ENCODE data around the gene MCTP2.

MCTP2 gene

DNA sequence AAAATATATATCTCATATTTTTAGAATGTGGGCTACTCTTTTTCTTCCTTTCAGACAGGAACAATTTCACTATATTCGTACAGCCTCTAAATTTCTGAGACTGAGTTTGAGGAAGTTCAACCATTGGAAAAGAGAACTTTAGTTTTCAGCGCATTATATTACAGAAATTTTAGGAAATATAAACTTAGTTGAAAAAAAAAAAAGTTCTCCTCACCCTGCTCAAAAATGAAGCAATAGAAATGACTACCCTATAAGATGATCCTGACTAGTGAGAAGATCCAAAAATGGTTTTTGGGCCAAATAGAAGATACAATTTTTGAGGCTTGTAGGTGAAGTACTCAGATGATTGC, 139.6 kb downstream of the MCTP2 start:
- H2BK120ac ChIP-seq (ENCODE audit: low read depth, low read length), result no peak overlapping the region

DNA sequence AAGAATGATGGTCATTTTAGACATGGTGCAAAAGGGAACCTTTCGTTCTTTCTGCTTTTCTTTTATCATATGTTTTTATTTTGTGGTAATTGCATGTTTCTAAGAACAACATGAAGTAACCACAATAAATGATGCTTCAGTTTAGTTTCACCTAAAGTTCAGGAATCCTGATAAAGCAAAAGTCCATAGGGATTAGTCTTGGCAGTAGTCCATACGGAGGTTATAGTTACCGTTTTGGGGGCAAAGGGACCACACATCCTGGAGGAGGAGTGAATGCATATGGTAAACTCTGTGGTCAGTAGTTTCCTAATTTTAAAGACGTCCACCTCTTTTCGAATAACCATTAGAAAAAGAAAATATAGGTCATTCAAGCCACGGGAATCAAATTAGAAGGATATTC, 141.5 kb downstream of the MCTP2 start:
- H2BK120ac ChIP-seq (ENCODE audit: low read depth, low read length), result no peak overlapping the region
- no CpG with 5 or more reads among the region's 6 CpGs for WGBS, 2 donors (ENCODE audit: extremely low coverage in 2 of 2, insufficient read length in 2 of 2, insufficient replicate concordance in 1 of 2)

More for the DNA sequence above, 139.6 kb downstream of the MCTP2 start:
- Histone ChIP-seq H3K36me3 (replicated peaks in 1 of 2; ENCODE audit: control insufficient read depth in 2 of 2, insufficient read depth in 2 of 2, low read length in 2 of 2) (no peaks in the 10 kb centered on the region), H2BK15ac (ENCODE audit: low read length) (no peak overlapping the region), H4K91ac (ENCODE audit: low read depth, low read length, poor library complexity) (no peak overlapping the region), H3K23ac (ENCODE audit: low read depth, low read length, poor library complexity) (no peak overlapping the region), H3K9ac (ENCODE audit: low read depth, low read length, poor library complexity) (no peak overlapping the region), H3K14ac (ENCODE audit: low read length) (no peak overlapping the region), H3K4ac (ENCODE audit: low read length) (no peak overlapping the region), H2BK5ac (ENCODE audit: low read length) (no peak overlapping the region), H3K9me3 (replicated peaks in 1 of 2; ENCODE audit: control insufficient read depth in 2 of 2, insufficient read depth in 1 of 2, low read depth in 1 of 2, low read length in 2 of 2) (no peaks in the 10 kb centered on the region), H4K8ac (ENCODE audit: low read depth, low read length) (no peak overlapping the region), H3K4me2 (ENCODE audit: insufficient read depth, low read length, poor library complexity, severe bottlenecking) (no peak overlapping the region), H3K79me1 (ENCODE audit: low read depth, low read length) (no peaks in the 10 kb centered on the region), H3K27ac (replicated peaks; ENCODE audit: low read length) (no peak overlapping the region), H2AFZ (ENCODE audit: low read length) (no peak overlapping the region), H3K4me3 (ENCODE audit: low read length in 2 of 2) (no peak overlapping the region), H2BK12ac (ENCODE audit: low read length) (no peak overlapping the region), H3K18ac (ENCODE audit: low read length) (no peak overlapping the region), H3K4me1 (ENCODE audit: control insufficient read depth in 2 of 2, insufficient read depth in 1 of 2, low read depth in 1 of 2, low read length in 2 of 2) (no peaks in the 10 kb centered on the region), H3K27me3 (ENCODE audit: control insufficient read depth in 3 of 3, insufficient read depth in 3 of 3, low read depth in 1 of 3, low read length in 3 of 3) (no peaks in the 10 kb centered on the region), H2AK5ac (ENCODE audit: low read depth, low read length) (no peak overlapping the region)
- DNase-seq (ENCODE audit: low spot score), result no peak
- WGBS, 2 donors (ENCODE audit: extremely low coverage in 2 of 2, insufficient read length in 2 of 2, insufficient replicate concordance in 1 of 2), result no CpG with 5 or more reads among the region's 2 CpGs

DNA sequence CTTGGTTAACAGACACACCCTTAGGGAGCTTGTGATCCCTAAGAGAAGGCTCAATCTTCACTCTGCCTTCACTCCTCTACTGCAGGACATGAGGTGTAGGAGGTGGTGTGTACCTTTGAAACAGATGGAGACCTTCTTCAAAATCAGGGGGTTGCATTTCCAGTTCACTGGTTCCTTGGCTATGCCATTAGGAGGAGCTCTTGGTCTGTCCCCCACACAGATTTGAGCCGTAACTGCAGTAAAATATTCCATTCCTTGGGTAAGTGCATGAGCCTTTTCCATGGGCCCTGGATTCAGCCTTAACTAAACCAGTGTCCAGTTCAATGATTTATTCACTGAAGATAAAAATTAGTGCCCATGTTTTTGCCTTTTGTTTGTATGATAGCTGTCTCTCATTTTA, 144.6 kb downstream of the MCTP2 start:
- no peak overlapping the region for H3K4me2 ChIP-seq (ENCODE audit: insufficient read depth, low read length, poor library complexity, severe bottlenecking)
- no peak overlapping the region for H2BK12ac ChIP-seq (ENCODE audit: low read length)
- no peak overlapping the region for H3K4ac ChIP-seq (ENCODE audit: low read length)
- H3K27me3 ChIP-seq (ENCODE audit: control insufficient read depth in 3 of 3, insufficient read depth in 3 of 3, low read depth in 1 of 3, low read length in 3 of 3), result peaks cover 0 to 3% (median 0%) of the 10 kb centered on the region in 3 experiments
- no peak overlapping the region for H2BK5ac ChIP-seq (ENCODE audit: low read length)
- no peak overlapping the region for H2AFZ ChIP-seq (ENCODE audit: low read length)
- no peaks in the 10 kb centered on the region for H3K79me1 ChIP-seq (ENCODE audit: low read depth, low read length)
- no peaks in the 10 kb centered on the region for H3K9me3 ChIP-seq (replicated peaks in 1 of 2; ENCODE audit: control insufficient read depth in 2 of 2, insufficient read depth in 1 of 2, low read depth in 1 of 2, low read length in 2 of 2)
- WGBS, 2 donors (ENCODE audit: extremely low coverage in 2 of 2, insufficient read length in 2 of 2, insufficient replicate concordance in 1 of 2), result no CpG with 5 or more reads among the region's 1 CpG
- H3K4me1 ChIP-seq (ENCODE audit: control insufficient read depth in 2 of 2, insufficient read depth in 1 of 2, low read depth in 1 of 2, low read length in 2 of 2), result no peaks in the 10 kb centered on the region
- H3K4me3 ChIP-seq (ENCODE audit: low read length in 2 of 2), result no peak overlapping the region
- H3K14ac ChIP-seq (ENCODE audit: low read length), result no peak overlapping the region
- no peak overlapping the region for H2BK120ac ChIP-seq (ENCODE audit: low read depth, low read length)
- H2AK5ac ChIP-seq (ENCODE audit: low read depth, low read length), result no peak overlapping the region
- DNase-seq (ENCODE audit: low spot score), result no peak
- no peak overlapping the region for H4K8ac ChIP-seq (ENCODE audit: low read depth, low read length)
- H2BK15ac ChIP-seq (ENCODE audit: low read length), result no peak overlapping the region
- no peaks in the 10 kb centered on the region for H3K36me3 ChIP-seq (replicated peaks in 1 of 2; ENCODE audit: control insufficient read depth in 2 of 2, insufficient read depth in 2 of 2, low read length in 2 of 2)
- no peak overlapping the region for H3K18ac ChIP-seq (ENCODE audit: low read length)
- no peak overlapping the region for H3K23ac ChIP-seq (ENCODE audit: low read depth, low read length, poor library complexity)
- H3K9ac ChIP-seq (ENCODE audit: low read depth, low read length, poor library complexity), result no peak overlapping the region
- no peak overlapping the region for H4K91ac ChIP-seq (ENCODE audit: low read depth, low read length, poor library complexity)
- no peak overlapping the region for H3K27ac ChIP-seq (replicated peaks; ENCODE audit: low read length)

More for the DNA sequence above, 141.5 kb downstream of the MCTP2 start:
- Histone ChIP-seq H3K23ac (ENCODE audit: low read depth, low read length, poor library complexity) (no peak overlapping the region), H2AFZ (ENCODE audit: low read length) (no peak overlapping the region), H2AK5ac (ENCODE audit: low read depth, low read length) (no peak overlapping the region), H3K27me3 (ENCODE audit: control insufficient read depth in 3 of 3, insufficient read depth in 3 of 3, low read depth in 1 of 3, low read length in 3 of 3) (peaks cover 0 to 3% (median 0%) of the 10 kb centered on the region in 3 experiments), H2BK5ac (ENCODE audit: low read length) (no peak overlapping the region), H3K4me3 (ENCODE audit: low read length in 2 of 2) (no peak overlapping the region), H2BK12ac (ENCODE audit: low read length) (no peak overlapping the region), H4K91ac (ENCODE audit: low read depth, low read length, poor library complexity) (no peak overlapping the region), H2BK15ac (ENCODE audit: low read length) (no peak overlapping the region), H4K8ac (ENCODE audit: low read depth, low read length) (no peak overlapping the region), H3K4me1 (ENCODE audit: control insufficient read depth in 2 of 2, insufficient read depth in 1 of 2, low read depth in 1 of 2, low read length in 2 of 2) (no peaks in the 10 kb centered on the region), H3K18ac (ENCODE audit: low read length) (no peak overlapping the region), H3K27ac (replicated peaks; ENCODE audit: low read length) (no peak overlapping the region), H3K9me3 (replicated peaks in 1 of 2; ENCODE audit: control insufficient read depth in 2 of 2, insufficient read depth in 1 of 2, low read depth in 1 of 2, low read length in 2 of 2) (no peaks in the 10 kb centered on the region), H3K4ac (ENCODE audit: low read length) (no peak overlapping the region), H3K79me1 (ENCODE audit: low read depth, low read length) (no peaks in the 10 kb centered on the region), H3K9ac (ENCODE audit: low read depth, low read length, poor library complexity) (no peak overlapping the region), H3K14ac (ENCODE audit: low read length) (no peak overlapping the region), H3K36me3 (replicated peaks in 1 of 2; ENCODE audit: control insufficient read depth in 2 of 2, insufficient read depth in 2 of 2, low read length in 2 of 2) (no peaks in the 10 kb centered on the region), H3K4me2 (ENCODE audit: insufficient read depth, low read length, poor library complexity, severe bottlenecking) (no peak overlapping the region)
- no peak for DNase-seq (ENCODE audit: low spot score)

DNA sequence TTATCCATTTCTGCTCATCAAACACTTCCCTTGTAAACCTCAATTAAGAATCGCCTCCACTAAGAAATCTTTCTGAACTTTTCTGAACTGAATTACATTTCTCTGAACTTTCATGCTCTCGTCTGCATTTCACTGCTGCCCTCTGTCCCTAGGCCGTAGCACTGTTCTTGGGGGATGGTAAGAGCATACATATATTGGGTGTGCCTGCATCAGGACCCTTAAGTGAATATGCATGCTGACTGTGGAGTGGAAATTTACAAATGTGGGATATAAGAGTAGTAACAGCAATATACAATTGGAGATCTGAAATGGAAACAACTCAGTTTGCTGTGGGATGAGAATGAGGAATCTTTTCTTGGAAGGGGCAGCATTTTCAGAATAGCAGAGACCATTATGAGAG, 148.6 kb downstream of the MCTP2 start:
- Histone ChIP-seq H2BK5ac (ENCODE audit: low read length) (no peak overlapping the region), H3K27me3 (ENCODE audit: control insufficient read depth in 3 of 3, insufficient read depth in 3 of 3, low read depth in 1 of 3, low read length in 3 of 3) (peaks cover 0 to 3% (median 0%) of the 10 kb centered on the region in 3 experiments), H2AFZ (ENCODE audit: low read length) (no peak overlapping the region), H3K14ac (ENCODE audit: low read length) (no peak overlapping the region), H2BK12ac (ENCODE audit: low read length) (no peak overlapping the region), H4K8ac (ENCODE audit: low read depth, low read length) (no peak overlapping the region), H3K4me3 (ENCODE audit: low read length in 2 of 2) (no peak overlapping the region), H2BK120ac (ENCODE audit: low read depth, low read length) (no peak overlapping the region), H3K23ac (ENCODE audit: low read depth, low read length, poor library complexity) (no peak overlapping the region), H3K9me3 (replicated peaks in 1 of 2; ENCODE audit: control insufficient read depth in 2 of 2, insufficient read depth in 1 of 2, low read depth in 1 of 2, low read length in 2 of 2) (no peaks in the 10 kb centered on the region), H2AK5ac (ENCODE audit: low read depth, low read length) (no peak overlapping the region), H3K79me1 (ENCODE audit: low read depth, low read length) (no peaks in the 10 kb centered on the region), H3K4ac (ENCODE audit: low read length) (no peak overlapping the region), H3K36me3 (replicated peaks in 1 of 2; ENCODE audit: control insufficient read depth in 2 of 2, insufficient read depth in 2 of 2, low read length in 2 of 2) (no peaks in the 10 kb centered on the region), H3K27ac (replicated peaks; ENCODE audit: low read length) (no peak overlapping the region), H3K4me2 (ENCODE audit: insufficient read depth, low read length, poor library complexity, severe bottlenecking) (no peak overlapping the region), H3K9ac (ENCODE audit: low read depth, low read length, poor library complexity) (no peak overlapping the region), H4K91ac (ENCODE audit: low read depth, low read length, poor library complexity) (no peak overlapping the region), H3K4me1 (ENCODE audit: control insufficient read depth in 2 of 2, insufficient read depth in 1 of 2, low read depth in 1 of 2, low read length in 2 of 2) (no peaks in the 10 kb centered on the region), H3K18ac (ENCODE audit: low read length) (no peak overlapping the region), H2BK15ac (ENCODE audit: low read length) (no peak overlapping the region)
- no peak for DNase-seq (ENCODE audit: low spot score)
- WGBS, 2 donors (ENCODE audit: extremely low coverage in 2 of 2, insufficient read length in 2 of 2, insufficient replicate concordance in 1 of 2), result no CpG with 5 or more reads among the region's 3 CpGs
